Tibial nerve (tissue), 4 donors: Measurements from ENCODE around the gene LLPH.

Source experiments
- EP300 ChIP-seq, 2 donors: sonication (generic); formaldehyde crosslinking; IDR thresholded peaks; one replicate each; pipeline ENCODE4 v1.6.1; 2017; ENCODE audit warnings: antibody characterized with exemption in 2 of 2, mild to moderate bottlenecking in 1 of 2
- TF ChIP-seq, protein P1 (sequence below), 5 experiments: fragments of 200-600 bp in 3 of 5; fragments of 450-650 bp in 2 of 5; sonication (generic) in 3 of 5; IDR thresholded peaks; one replicate each; pipeline ENCODE4 v1.5.1; 2016 to 2019; ENCODE audit warnings: antibody characterized with exemption in 5 of 5, mild to moderate bottlenecking in 3 of 5, moderate library complexity in 2 of 5

DNA sequence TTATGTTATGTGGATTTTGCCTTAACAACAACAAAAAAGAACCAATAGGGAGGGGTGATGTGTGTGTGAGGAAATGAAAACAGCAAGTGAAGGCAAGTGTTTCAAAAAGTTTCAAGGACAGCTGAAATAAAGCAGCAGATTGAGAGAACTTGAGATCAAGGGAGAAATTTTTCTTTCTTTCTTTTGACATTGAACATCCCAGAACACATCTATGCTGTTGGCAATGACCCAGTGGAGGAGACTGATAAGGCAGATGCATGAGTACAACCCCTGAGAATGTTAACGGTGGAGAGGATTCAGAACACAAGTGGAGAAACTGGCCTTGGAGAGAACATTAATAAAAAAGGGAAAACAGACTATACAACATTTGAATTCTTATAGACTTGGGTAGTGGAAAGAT is 2.9 kb downstream of the LLPH start:
- TF ChIP-seq, protein P1, sequence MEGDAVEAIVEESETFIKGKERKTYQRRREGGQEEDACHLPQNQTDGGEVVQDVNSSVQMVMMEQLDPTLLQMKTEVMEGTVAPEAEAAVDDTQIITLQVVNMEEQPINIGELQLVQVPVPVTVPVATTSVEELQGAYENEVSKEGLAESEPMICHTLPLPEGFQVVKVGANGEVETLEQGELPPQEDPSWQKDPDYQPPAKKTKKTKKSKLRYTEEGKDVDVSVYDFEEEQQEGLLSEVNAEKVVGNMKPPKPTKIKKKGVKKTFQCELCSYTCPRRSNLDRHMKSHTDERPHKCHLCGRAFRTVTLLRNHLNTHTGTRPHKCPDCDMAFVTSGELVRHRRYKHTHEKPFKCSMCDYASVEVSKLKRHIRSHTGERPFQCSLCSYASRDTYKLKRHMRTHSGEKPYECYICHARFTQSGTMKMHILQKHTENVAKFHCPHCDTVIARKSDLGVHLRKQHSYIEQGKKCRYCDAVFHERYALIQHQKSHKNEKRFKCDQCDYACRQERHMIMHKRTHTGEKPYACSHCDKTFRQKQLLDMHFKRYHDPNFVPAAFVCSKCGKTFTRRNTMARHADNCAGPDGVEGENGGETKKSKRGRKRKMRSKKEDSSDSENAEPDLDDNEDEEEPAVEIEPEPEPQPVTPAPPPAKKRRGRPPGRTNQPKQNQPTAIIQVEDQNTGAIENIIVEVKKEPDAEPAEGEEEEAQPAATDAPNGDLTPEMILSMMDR (IDR thresholded peaks at IDR 0.05), result no peak
- TF ChIP-seq EP300 (IDR thresholded peaks at IDR 0.05), result no peak
